Measurements from ENCODE around the gene USP53. TPM values are rescaled to one million over a fixed set of nuclear protein-coding genes. Genes with fewer than 3 reads are reported as not detected.
"Not testable (repeated sequence)": the region's sequence is repeated elsewhere in the genome, so short reads cannot be mapped to it uniquely, and the experiment has no call there.

USP53 gene
- polyA plus RNA-seq, 4 donors = 34.0 to 46.2 (median 39.2) TPM

DNA sequence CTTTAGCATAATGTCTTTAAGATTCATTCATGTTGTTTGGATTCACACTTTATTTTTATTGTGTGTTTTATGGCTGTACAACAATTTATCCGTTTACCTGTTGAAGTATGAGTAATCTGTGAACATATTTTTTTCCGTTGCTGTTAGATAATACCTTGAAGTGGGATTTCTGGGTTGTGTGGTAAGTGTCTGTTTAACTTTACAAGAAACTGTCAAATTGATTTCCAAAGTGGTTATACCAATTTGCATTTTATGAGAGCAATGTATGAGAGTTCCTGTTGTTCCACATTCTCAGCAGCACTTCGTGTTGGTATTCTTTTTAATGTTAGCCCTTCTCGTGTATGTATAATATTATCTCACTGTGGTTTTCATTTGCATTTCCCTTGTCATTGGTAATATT is 53.6 kb downstream of the USP53 start:
- DNase-seq (ENCODE audit: low read depth in 4 of 4, low spot score in 2 of 4) = no peak

DNA sequence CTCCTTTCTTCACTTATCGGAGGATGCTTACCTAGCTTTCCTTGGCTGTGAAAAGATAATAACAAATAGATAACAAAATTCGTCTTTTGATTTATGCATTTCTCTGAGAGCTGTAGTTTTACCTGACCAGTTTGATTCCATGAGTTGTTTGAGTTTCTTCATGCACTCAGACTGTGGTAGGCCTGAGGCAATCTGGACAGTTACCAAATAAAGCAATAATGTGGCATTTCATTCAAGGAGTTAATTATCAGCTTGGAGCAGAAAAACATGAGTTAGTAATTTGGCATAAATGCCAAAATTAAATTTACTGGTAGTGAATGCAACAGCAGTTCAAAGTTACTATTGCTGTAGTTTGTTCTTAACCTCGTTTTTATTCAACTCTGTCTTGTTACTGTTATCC is 56.0 kb downstream of the USP53 start:
- DNase-seq (ENCODE audit: low read depth in 4 of 4, low spot score in 2 of 4) = no peak

DNA sequence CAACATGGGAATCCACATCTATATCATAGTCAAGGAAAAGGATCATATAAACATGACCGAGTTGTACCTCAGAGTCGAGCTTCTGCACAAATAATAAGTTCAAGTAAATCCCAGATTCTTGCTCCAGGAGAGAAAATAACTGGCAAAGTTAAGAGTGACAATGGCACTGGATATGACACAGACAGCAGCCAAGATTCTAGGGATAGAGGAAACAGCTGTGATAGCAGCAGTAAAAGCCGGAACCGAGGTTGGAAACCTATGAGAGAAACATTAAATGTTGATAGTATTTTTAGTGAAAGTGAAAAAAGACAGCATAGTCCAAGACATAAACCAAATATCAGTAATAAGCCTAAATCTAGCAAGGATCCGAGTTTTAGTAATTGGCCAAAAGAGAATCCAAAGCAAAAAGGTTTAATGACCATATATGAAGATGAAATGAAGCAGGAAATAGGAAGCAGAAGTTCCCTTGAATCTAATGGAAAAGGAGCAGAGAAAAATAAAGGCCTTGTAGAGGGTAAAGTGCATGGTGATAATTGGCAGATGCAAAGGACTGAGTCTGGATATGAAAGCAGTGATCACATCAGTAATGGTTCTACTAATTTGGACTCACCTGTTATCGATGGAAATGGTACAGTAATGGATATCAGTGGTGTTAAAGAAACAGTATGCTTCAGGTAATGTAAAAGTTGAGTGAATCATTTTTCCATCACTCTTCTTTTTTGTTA is 59.0 kb downstream of the USP53 start:
- DNase-seq (ENCODE audit: low read depth in 4 of 4, low spot score in 2 of 4) = no peak

DNA sequence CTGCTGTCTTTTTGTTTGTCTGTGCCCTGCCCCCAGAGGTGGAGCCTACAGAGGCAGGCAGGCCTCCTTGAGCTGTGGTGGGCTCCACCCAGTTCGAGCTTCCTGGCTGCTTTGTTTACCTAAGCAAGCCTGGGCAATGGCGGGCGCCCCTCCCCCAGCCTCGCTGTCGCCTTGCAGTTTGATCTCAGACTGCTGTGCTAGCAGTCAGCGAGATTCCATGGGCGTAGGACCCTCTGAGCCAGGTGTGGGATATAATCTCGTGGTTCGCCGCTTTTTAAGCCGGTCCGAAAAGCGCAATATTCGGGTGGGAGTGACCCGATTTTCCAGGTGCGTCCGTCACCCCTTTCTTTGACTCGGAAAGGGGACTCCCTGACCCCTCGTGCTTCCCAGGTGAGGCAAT is 67.0 kb downstream of the USP53 start:
- not testable (repeated sequence) for DNase-seq (ENCODE audit: low read depth in 4 of 4, low spot score in 2 of 4)

DNA sequence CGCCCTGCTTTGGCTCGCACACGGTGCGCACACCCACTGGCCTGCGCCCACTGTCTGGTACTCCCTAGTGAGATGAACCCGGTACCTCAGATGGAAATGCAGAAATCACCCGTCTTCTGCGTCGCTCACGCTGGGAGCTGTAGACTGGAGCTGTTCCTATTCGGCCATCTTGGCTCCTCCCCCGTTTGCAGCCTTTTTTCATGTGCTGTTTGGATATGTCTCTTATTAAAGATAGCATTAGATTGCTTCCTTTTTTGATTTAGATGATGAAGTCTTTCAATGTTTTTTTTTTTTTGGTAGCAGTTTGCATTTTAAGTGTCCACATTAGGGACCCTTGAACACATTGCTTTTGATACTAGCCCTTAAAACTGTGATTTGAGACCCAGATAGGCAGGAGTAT is 67.4 kb downstream of the USP53 start:
- not testable (repeated sequence) for DNase-seq (ENCODE audit: low read depth in 4 of 4, low spot score in 2 of 4)

DNA sequence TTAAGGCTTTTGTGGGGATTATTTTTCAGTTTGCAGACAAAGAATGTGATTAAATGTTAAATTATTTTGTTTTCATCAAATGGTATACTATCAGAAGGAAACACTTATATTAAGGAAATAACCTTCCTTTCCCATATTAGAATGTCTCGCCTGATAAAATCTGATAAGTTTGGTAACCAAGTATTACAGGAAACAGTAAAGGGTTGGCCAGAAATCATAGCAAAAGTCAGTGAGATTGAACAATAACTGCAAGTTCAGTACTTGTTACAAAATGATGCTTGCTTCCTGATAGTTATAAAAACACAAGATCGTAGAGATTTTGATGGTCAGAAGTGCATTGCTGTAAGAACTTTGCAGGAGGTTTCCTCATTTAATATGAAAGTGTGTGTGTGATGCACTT is 68.9 kb downstream of the USP53 start:
- no peak for DNase-seq (ENCODE audit: low read depth in 4 of 4, low spot score in 2 of 4)

DNA sequence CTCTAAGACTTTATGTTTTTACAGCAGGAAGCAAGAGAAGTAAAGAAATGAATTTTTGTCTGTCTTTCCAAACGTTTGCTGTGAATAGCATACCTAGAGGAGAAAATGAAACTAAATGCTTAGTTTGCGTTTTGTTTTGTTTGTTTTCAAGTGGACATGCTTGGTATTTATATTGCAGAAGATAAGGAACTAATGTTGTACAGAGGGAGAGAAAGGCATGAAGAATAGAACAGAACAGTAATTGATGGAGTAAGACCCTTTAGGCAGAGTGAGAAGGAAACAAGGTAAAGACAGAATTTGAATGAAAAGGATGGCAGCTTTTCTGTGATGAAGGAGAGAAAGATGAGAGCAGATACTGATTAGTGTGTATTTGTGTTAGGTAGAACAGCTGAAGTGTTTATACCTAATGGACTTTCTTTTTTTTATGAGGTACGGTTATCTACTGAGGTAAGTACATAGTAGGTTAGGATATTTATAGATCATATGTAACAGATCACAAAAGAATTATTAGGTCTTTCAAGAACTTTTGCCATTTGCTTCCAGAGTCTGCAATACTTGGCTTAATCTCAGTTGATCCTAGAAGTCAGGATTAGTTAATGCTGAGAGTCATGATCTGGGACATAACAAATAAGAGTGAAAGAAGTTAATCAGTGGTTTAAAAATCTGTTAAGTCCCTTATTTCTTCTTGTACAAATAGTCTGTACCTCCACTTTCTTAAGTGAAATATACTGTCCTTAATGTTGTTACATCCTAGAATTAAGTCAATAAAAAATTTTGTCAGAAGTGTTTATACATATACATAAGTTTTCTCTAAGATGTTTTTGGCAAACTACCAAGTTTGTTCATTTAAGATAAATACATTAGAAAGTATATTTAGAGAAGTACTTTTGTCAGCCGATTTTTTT is 72.6 kb downstream of the USP53 start:
- no peak for DNase-seq (ENCODE audit: low read depth in 4 of 4, low spot score in 2 of 4)

DNA sequence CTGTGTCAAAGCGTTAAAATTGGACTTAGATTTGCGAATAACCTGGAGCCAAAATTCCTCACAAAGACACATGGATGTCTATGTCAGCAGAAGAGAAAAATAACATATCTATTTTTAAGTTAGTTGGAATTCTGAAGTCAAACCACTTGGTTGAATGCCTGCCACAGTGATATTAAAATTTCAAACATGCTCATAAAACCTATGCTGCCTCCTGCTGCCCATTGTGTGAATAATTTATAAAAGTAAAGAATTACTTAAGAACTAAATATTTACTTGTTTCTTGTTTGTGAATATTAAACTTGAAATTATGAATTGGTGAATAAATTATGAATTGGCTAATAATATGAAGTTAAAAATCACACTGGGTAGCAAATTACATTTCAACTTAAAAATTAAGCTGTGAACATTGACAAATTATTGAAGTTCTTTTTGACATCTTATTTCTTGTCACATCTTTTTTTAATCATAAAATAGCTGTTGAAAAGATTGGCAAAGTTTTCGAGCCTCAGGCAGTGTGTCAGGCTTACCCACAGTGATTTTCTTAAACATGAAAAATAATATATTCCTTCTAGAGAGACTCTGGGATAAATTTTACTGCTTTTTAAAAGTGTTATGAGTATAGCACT is 74.0 kb downstream of the USP53 start:
- DNase-seq (ENCODE audit: low read depth in 4 of 4, low spot score in 2 of 4) = no peak

DNA sequence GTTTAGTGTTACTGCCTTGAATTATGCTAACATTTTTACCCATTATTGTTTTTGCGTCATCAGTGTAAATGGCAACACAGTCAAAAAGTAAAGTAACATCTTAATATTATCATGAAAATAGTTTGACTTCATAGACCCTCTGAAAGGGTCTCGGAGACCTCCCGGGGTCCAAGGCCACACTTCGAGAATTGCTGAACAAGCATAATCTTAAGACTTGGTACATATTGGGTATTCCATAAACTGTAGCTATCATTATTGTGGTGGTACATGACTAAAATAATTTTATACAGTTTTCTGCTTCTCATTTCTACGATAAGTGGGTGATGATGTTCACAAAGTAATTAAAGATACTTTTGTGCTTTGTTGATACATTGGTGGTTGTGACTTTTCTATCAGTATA is 76.8 kb downstream of the USP53 start:
- no peak for DNase-seq (ENCODE audit: low read depth in 4 of 4, low spot score in 2 of 4)

DNA sequence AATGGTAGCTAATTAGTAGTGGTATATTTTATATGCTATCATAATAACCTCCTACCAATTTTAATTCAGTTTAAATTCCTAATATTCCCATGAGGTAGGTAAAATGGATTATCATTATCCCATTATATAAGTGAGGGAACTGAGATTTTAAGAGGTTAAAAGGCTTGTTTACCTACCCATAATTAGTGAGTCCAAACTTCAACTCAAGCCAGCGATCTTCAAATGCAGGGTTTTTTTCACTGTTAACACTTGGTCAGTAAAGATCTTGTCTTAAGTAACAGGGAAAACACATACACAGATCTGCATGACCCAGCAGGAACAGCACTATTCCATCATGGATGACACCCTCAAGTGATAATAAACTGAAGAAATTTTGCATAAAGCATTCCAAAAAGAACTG is 78.1 kb downstream of the USP53 start:
- DNase-seq (ENCODE audit: low read depth in 4 of 4, low spot score in 2 of 4) = no peak

DNA sequence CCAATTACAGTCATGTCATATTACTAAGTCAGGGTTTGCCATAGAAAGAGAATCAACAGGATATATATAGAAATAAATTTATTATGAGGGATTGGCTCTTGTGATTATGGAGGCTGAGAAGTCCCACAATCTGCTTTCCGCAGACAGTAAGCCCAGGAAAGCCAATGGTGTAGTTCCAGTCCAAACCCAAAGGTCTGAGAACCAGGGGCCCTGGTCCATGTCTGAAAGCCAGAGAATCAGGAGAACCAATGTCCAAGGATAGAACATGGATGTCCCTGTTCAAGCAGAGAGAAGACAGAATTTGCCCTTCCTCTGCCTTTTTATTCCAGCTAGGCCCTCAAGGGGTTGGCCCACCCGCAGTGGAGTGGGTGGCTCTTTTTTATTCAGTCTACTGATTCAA is 83.8 kb downstream of the USP53 start:
- no peak for DNase-seq (ENCODE audit: low read depth in 4 of 4, low spot score in 2 of 4)

DNA sequence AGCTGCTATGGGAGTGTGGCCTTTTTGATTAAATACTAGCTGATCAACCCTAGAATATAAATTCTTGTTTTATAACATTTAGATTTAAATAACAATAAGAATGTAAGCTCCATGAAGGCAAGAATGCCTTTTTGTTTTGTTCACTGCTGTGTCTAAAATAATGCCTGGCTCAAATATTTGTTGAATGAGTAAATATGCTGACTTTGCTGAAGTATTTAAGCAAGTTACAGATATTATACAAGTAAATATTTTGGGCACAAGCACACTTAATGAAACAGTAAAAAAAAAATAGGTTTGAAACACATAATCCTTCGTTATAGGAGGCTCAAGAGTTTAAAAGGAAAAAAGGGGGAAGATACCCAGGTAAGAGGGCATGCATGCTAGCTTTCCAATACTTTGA is 85.3 kb downstream of the USP53 start:
- no peak for DNase-seq (ENCODE audit: low read depth in 4 of 4, low spot score in 2 of 4)

DNA sequence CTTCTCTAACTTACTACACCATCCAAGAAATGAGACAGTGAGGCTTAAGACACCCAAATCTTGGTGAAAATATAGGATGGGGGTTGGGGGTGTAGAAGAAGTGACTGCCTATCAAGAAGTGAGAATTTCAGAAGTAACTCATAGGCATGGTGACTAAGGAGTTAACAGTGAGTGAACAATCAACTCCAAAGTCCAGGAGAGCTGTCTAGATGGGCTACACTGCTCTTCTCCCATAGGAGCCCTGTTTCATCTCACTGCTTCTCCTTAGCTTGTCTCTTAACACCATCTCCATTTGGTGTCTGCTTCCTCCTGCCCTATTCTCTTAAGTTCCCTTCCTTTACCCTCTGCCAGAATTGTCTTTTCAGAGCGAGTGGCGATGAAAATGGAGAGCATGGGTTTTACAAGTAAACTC is 86.8 kb downstream of the USP53 start:
- peak in 1 of 4 donors; percentile 5 for DNase-seq (ENCODE audit: low read depth in 4 of 4, low spot score in 2 of 4)

DNA sequence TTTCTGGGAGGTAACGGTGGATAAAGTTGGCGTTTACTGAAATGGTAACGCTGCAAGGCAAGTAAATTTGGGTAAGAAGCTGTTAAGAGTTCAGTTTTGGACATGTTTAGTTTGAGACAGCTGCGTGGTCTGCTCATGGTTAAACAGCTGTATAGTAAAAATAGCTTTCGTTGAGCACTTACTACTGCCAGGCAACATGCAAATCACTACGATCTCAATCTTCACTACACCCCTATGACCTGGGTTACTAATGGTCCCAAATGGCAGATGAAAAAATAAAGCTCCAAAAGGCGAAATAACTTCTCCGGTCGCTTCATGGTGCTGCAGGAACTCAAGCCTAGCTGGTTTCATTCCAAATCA is 87.2 kb downstream of the USP53 start:
- DNase-seq (ENCODE audit: low read depth in 4 of 4, low spot score in 2 of 4) = peak in 1 of 4 donors; percentile 28

DNA sequence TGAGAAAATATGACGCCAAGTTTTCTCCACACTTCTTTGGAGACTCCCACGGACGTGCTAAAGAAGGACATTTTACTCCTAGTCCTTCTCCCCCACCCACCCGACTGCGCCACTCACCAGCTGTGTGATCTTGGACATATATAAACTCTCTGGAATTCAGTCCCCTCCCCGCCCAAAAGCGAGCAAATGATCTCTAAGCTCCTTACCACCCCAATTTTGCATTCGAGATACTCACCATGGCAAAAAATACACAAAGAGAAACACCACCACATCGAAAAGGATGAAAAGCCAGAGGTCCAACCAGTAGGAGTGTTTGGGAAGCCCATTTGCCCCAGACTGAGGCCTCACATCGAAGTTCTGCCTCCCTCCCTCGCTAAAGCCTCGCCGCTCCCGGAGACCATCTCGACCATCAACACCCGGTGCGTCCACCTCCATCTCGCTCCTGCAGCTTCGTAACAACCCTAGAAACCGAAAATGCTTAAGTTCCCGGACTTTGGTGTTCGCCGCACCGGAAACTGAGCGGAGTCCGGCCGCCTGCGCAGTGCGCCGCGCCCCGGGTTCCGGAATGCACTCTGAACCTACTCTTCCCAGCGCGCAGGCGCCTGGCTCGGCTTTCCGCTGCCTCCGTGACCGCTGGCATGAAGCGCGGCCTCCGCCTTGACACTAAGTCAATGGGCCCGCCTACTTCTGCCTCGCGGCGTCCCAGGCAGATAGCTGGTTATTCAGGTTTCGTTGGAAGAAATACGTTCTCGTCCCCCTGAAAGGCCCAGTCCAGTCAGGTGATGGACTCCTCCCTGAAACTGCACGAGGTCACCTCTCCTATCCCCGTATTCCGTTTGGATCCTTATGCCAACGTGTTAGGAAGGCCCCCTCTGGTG is 87.8 kb downstream of the USP53 start:
- peak; percentile 80 to 89 (median 86) for DNase-seq (ENCODE audit: low read depth in 4 of 4, low spot score in 2 of 4)

DNA sequence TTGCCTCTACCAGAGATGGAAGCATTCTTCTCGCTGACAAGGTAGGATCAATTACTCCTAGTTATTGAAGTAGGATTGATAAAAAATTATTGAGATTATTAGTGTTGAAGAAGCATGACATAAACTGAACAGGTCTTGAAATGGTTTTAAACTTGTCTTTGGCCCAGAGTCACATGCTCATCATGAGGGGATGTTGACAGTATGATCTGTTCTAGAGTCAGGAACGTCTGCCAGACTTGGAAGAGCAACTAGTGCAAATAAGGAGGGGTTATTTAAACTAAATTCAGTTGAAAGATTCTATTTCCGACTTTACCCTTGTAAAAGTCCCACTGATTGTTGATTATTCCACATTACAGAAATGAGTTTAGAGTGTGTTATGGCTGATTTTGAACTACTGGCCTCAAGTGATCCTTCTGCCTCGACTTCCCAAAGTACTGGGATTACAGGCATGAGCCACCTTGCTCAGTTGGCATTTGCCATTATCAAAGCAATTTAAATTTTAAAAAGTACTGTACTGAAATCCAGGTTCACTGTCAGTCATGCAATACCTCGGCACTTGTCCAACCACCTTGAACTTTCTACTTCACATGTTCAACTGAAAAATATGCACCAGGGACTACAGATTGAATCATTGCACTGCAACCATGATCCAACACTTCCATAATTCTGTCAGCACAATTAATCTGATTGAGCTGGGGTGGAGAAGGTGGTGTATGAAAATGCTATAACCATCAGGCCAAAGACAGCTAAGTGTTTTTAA is 89.7 kb downstream of the USP53 start:
- DNase-seq (ENCODE audit: low read depth in 4 of 4, low spot score in 2 of 4) = no peak

DNA sequence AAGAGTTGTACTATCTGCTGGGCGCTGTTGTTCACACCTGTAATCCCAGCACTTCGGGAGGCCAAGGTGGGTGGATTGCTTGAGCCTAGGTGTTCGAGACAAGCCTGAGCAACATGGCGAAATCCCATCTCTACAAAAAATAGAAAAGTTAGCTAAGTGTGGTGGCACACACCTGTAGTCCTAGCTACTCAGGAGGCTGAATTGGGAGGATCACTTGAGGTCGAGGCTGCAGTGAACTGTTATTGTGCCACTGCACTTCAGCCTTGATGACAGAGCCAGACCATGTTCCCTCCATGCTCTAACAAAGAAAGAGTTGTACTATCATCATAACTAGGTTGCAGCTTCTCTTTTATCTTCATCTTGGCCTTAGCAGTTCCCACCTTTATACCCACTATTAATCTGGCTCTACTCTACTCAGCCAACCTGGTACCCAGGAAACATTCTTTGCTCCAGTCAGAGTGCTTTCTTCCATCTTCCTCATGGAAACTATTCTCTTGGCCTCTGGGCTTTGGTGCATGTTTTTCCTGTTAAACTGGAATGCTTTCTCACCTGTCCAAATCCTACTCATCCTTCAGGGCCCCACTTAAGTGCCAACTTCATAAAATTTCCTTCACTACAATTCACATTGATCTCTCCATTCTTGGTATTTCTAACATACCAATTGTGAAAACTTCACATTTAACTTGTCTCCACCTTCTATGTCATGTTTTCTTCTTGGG is 91.2 kb downstream of the USP53 start:
- no peak for DNase-seq (ENCODE audit: low read depth in 4 of 4, low spot score in 2 of 4)

DNA sequence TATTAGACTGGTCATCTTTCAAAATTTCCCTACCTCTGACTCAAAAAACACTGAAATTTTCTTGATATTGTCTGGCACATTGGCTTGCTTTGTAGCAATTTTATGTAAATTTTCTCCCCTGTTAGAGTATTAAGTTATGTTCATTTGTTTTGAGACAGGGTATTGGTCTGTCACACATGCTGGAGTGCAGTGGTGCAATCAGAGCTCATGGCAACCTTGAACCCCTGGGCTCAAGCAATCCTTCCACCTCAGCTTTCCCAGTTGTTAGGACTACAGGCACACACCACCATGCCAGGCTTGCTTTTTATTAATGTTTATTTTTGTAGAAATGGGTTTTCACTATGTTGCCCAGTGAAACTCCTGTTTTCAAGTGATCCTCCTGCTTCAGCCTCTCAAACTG is 91.9 kb downstream of the USP53 start:
- no peak for DNase-seq (ENCODE audit: low read depth in 4 of 4, low spot score in 2 of 4)

DNA sequence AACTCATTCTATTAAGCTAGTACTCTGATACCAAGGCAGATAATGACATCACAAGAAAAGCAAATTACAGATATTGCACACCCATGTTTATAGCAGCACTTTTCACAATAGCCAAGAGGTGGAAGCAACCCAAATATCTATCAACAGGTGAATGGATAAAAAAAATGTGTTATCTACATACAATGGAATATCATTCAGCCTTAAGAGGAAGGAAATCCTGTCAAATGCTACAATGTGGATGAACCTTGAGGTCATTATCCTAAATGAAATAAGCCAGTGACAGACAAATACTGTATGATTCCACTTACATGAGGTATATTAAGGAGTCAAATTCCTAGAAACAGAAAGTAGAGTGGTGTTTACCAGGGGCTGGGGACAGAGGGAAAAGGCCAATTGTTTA is 95.1 kb downstream of the USP53 start:
- DNase-seq (ENCODE audit: low read depth in 4 of 4, low spot score in 2 of 4) = no peak
